H9 (cell line): ENCODE results near the gene ZNF286A. TPM values are rescaled to one million over a fixed set of nuclear protein-coding genes. Genes with fewer than 3 reads are reported as not detected.
"Not testable (repeated sequence)": the region's sequence is repeated elsewhere in the genome, so short reads cannot be mapped to it uniquely, and the experiment has no call there.

Source experiments
- DNase-seq: peaks from one replicate; pipeline ENCODE4 v3.0.0-alpha.2; 2017
- H2AFZ ChIP-seq: one replicate; pipeline ENCODE4 v1.6.1; 2013; ENCODE audit warnings: mild to moderate bottlenecking, low read length, control low read depth, moderate library complexity
- H2AK5ac ChIP-seq: 2 replicates; pipeline ENCODE4 v1.6.1; 2013; ENCODE audit warnings: low read length, control low read depth, mixed read lengths; ENCODE audit not compliant: insufficient read length
- H2BK120ac ChIP-seq: one replicate; pipeline ENCODE4 v1.6.1; 2013; ENCODE audit warnings: low read depth, mild to moderate bottlenecking, low read length, control low read depth, inconsistent platforms; ENCODE audit not compliant: poor library complexity, severe bottlenecking
- H2BK12ac ChIP-seq: 2 replicates; pipeline ENCODE4 v1.6.1; 2013; ENCODE audit warnings: low read length, control low read depth, mixed read lengths, low read depth; ENCODE audit not compliant: insufficient read length
- H2BK15ac ChIP-seq: 2 replicates; pipeline ENCODE4 v1.6.1; 2013; ENCODE audit warnings: low read depth, low read length, control low read depth
- H2BK20ac ChIP-seq: one replicate; pipeline ENCODE4 v1.6.1; 2013; ENCODE audit warnings: low read depth, mild to moderate bottlenecking, low read length, control low read depth, inconsistent platforms; ENCODE audit not compliant: poor library complexity, severe bottlenecking
- H2BK5ac ChIP-seq: 2 replicates; pipeline ENCODE4 v1.6.1; 2013; ENCODE audit warnings: low read length, control low read depth, mixed read lengths; ENCODE audit not compliant: insufficient read length
- H3K14ac ChIP-seq: 2 replicates; pipeline ENCODE4 v1.6.1; 2013; ENCODE audit warnings: low read length, control low read depth; ENCODE audit not compliant: insufficient read depth
- H3K18ac ChIP-seq: 2 replicates; pipeline ENCODE4 v1.6.1; 2013; ENCODE audit warnings: low read depth, mild to moderate bottlenecking, mixed read lengths, low read length, control low read depth; ENCODE audit not compliant: insufficient read length
- H3K23ac ChIP-seq: 2 replicates; pipeline ENCODE4 v1.6.1; 2013; ENCODE audit warnings: low read length, control low read depth, mixed read lengths, low read depth; ENCODE audit not compliant: insufficient read length
- H3K23me2 ChIP-seq: 2 replicates; pipeline ENCODE4 v1.6.1; 2013; ENCODE audit warnings: low read depth, mild to moderate bottlenecking, mixed read lengths, low read length, control low read depth; ENCODE audit not compliant: insufficient read length, poor library complexity, severe bottlenecking
- H3K27ac ChIP-seq: 2 replicates; pipeline ENCODE4 v1.5.1; 2013; ENCODE audit warnings: low read length, control low read depth, mixed read lengths, low read depth; ENCODE audit not compliant: insufficient read length
- H3K27me3 ChIP-seq: 2 replicates; pipeline ENCODE4 v1.6.1; 2013; ENCODE audit warnings: low read length, control low read depth, inconsistent platforms; ENCODE audit not compliant: insufficient read depth
- H3K4ac ChIP-seq: 2 replicates; pipeline ENCODE4 v1.6.1; 2013; ENCODE audit warnings: low read depth, mild to moderate bottlenecking, control low read depth, inconsistent platforms, low read length, moderate library complexity
- H3K4me1 ChIP-seq: 2 replicates; pipeline ENCODE4 v1.6.1; 2013; ENCODE audit warnings: low read length, control low read depth, inconsistent platforms; ENCODE audit not compliant: insufficient read depth
- H3K4me2 ChIP-seq: 2 replicates; pipeline ENCODE4 v1.6.1; 2013; ENCODE audit warnings: low read length, control low read depth, mixed read lengths; ENCODE audit not compliant: insufficient read length, insufficient read depth
- H3K56ac ChIP-seq: 2 replicates; pipeline ENCODE4 v1.6.1; 2013; ENCODE audit warnings: low read depth, mild to moderate bottlenecking, mixed read lengths, low read length, control low read depth; ENCODE audit not compliant: insufficient read length
- H3K79me1 ChIP-seq: 2 replicates; pipeline ENCODE4 v1.6.1; 2013; ENCODE audit warnings: low read depth, mild to moderate bottlenecking, moderate library complexity, low read length, control low read depth, inconsistent platforms; ENCODE audit not compliant: insufficient read depth, poor library complexity, severe bottlenecking
- H3K79me2 ChIP-seq: 2 replicates; pipeline ENCODE4 v1.6.1; 2013; ENCODE audit warnings: low read length, control low read depth, inconsistent platforms; ENCODE audit not compliant: insufficient read depth
- H3K9ac ChIP-seq: 2 replicates; pipeline ENCODE4 v1.6.1; 2013; ENCODE audit warnings: low read length, control low read depth, mixed read lengths; ENCODE audit not compliant: insufficient read length; ENCODE audit errors: extremely low read depth
- H3K9me3 ChIP-seq: one replicate; pipeline ENCODE4 v1.6.1; 2013; ENCODE audit warnings: low read depth, low read length, inconsistent platforms; ENCODE audit not compliant: control insufficient read depth
- H3T11ph ChIP-seq: one replicate; pipeline ENCODE4 v1.6.1; 2013; ENCODE audit warnings: mild to moderate bottlenecking, low read length, control low read depth, inconsistent platforms
- H4K20me1 ChIP-seq: one replicate; pipeline ENCODE4 v1.6.1; 2013; ENCODE audit not compliant: control insufficient read depth, insufficient read length, insufficient read depth
- H4K5ac ChIP-seq: 2 replicates; pipeline ENCODE4 v1.6.1; 2013; ENCODE audit warnings: low read depth, mild to moderate bottlenecking, mixed read lengths, low read length, control low read depth; ENCODE audit not compliant: insufficient read length
- H4K8ac ChIP-seq: replicated peaks from 2 replicates; pipeline ENCODE4 v1.6.1; 2013; ENCODE audit warnings: low read length, control low read depth, mixed read lengths, low read depth; ENCODE audit not compliant: insufficient read length
- H4K91ac ChIP-seq: 2 replicates; pipeline ENCODE4 v1.6.1; 2013; ENCODE audit warnings: low read depth, mild to moderate bottlenecking, moderate library complexity, mixed read lengths, low read length, control low read depth; ENCODE audit not compliant: insufficient read length
- H3K27ac Mint-ChIP-seq, 3 experiments: 2 replicates in 2 of 3; 3 replicates in 1 of 3; pipeline ENCODE4 v1.8.0; 2020 to 2021; ENCODE audit warnings: mixed read lengths in 3 of 3, mild to moderate bottlenecking in 1 of 3, moderate library complexity in 1 of 3
- H3K27me3 Mint-ChIP-seq: 2 replicates; pipeline ENCODE4 v1.8.0; 2021; ENCODE audit warnings: low read depth, mild to moderate bottlenecking, moderate library complexity, mixed read lengths
- H3K36me3 Mint-ChIP-seq, 3 experiments: 2 replicates in 2 of 3; 3 replicates in 1 of 3; pipeline ENCODE4 v1.8.0; 2020 to 2021; ENCODE audit warnings: low read depth in 3 of 3, mixed read lengths in 3 of 3; ENCODE audit not compliant: insufficient read depth in 1 of 3
- H3K4me1 Mint-ChIP-seq, 2 experiments: 2 replicates each; pipeline ENCODE4 v1.8.0; 2020; ENCODE audit warnings: mixed read lengths in 2 of 2
- H3K4me3 Mint-ChIP-seq, 2 experiments: 2 replicates in 1 of 2; 3 replicates in 1 of 2; pipeline ENCODE4 v1.8.0; 2020 to 2021; ENCODE audit warnings: mild to moderate bottlenecking in 2 of 2, mixed read lengths in 2 of 2, moderate library complexity in 1 of 2
- H3K9me3 Mint-ChIP-seq, 2 experiments: 2 replicates in 1 of 2; 3 replicates in 1 of 2; pipeline ENCODE4 v1.8.0; 2020; ENCODE audit warnings: mild to moderate bottlenecking in 2 of 2, mixed read lengths in 2 of 2, moderate library complexity in 1 of 2
- WGBS: extraction: QIAGEN DNeasy Blood & Tissue Kit; methylation state at CpG from one replicate; pipeline ENCODE4 v1.1.7; 2013; ENCODE audit warnings: missing lambda C conversion rate, low lambda C conversion rate, mixed read lengths; ENCODE audit not compliant: insufficient read length; ENCODE audit errors: extremely low coverage; 5-methylcytosine and 5-hydroxymethylcytosine counted together
- total RNA-seq: library from RNA; stranded (reverse); gene quantifications from 2 replicates; pipeline ENCODE4 v1.2.1, GENCODE V29; 2021

Gene ZNF286A
- total RNA-seq, 1 experiment from 2014 or later: 101 TPM

- not testable (repeated sequence) for H3K9ac ChIP-seq, H2BK120ac ChIP-seq, H2BK12ac ChIP-seq, H3K27me3 Mint-ChIP-seq, H3K9me3 ChIP-seq, H2BK20ac ChIP-seq, H3K79me1 ChIP-seq, H3K18ac ChIP-seq, H2BK5ac ChIP-seq, H4K8ac ChIP-seq, H4K5ac ChIP-seq, H3K27ac ChIP-seq, DNase-seq, H2AFZ ChIP-seq, H3K23me2 ChIP-seq, H3K14ac ChIP-seq, H3K4me1 ChIP-seq, H3K27me3 ChIP-seq, H2AK5ac ChIP-seq, H3K4me3 Mint-ChIP-seq, H3K9me3 Mint-ChIP-seq, H3K36me3 Mint-ChIP-seq, H3K56ac ChIP-seq, H3K27ac Mint-ChIP-seq, H2BK15ac ChIP-seq, H4K91ac ChIP-seq, H3K23ac ChIP-seq, H3K4me2 ChIP-seq, H3K79me2 ChIP-seq, H3K4ac ChIP-seq, H4K20me1 ChIP-seq, H3K4me1 Mint-ChIP-seq, H3T11ph ChIP-seq
- no CpG with 5 or more reads among the region's 14 CpGs for WGBS
Observed at GRCh38 chr17:15768865-15769533, 69.4 kb downstream of the ZNF286A start.

Other genes with a start within 250 kb of the ZNF286A start
- gene CDRT4, start 232.1 kb upstream of the ZNF286A start, total RNA-seq: 3.8 and 5.0 TPM in 2 replicates
- 11.5 and 16.9 TPM in 2 replicates for gene TVP23C, start 136.3 kb upstream of the ZNF286A start, total RNA-seq
- gene FBXW10B, start 80.0 kb upstream of the ZNF286A start, total RNA-seq: not detected in 2 replicates
- gene TRIM16, start 15.4 kb upstream of the ZNF286A start, total RNA-seq: 15.1 and 17.7 TPM in 2 replicates
- gene TBC1D26, start 32.5 kb downstream of the ZNF286A start, total RNA-seq: 0.77 and 0.83 TPM in 2 replicates
- gene ADORA2B, start 245.4 kb downstream of the ZNF286A start, total RNA-seq: 3.1 and 3.2 TPM in 2 replicates